ENCODE results near the gene EEF2KMT. TPM values are rescaled to one million over a fixed set of nuclear protein-coding genes. Genes with fewer than 3 reads are reported as not detected.
"Not testable (repeated sequence)": the region's sequence is repeated elsewhere in the genome, so short reads cannot be mapped to it uniquely, and the experiment has no call there.

Gene EEF2KMT
- total RNA-seq, 2 experiments from 2014 or later: 23.4 to 25.5 TPM

GRCh38 chr16:5099174-5099573 is 1.6 kb upstream of the EEF2KMT start:
- H3K36me3 Mint-ChIP-seq, H3K27me3 Mint-ChIP-seq, DNase-seq, H3K9me3 Mint-ChIP-seq, H3K27ac Mint-ChIP-seq: not testable (repeated sequence)
- peaks cover 18% of the 10 kb centered on the region for H3K4me1 Mint-ChIP-seq
- peak overlapping the region; percentile 87 for H3K4me3 Mint-ChIP-seq

GRCh38 chr16:5098221-5099159 is 895 bp upstream of the EEF2KMT start:
- not testable (repeated sequence) for H3K9me3 Mint-ChIP-seq, H3K36me3 Mint-ChIP-seq, H3K27me3 Mint-ChIP-seq
- Mint-ChIP-seq H3K27ac (peak overlapping the region; percentile 91), H3K4me3 (peak overlapping the region; percentile 87), H3K4me1 (peaks cover 18% of the 10 kb centered on the region)
- peak; percentile 76 for DNase-seq

- Mint-ChIP-seq H3K4me1 (peaks cover 22% of the 10 kb centered on the region), H3K4me3 (peak overlapping the region; percentile 87), H3K27ac (peak overlapping the region; percentile 90)
- not testable (repeated sequence) for H3K27me3 Mint-ChIP-seq, H3K36me3 Mint-ChIP-seq, H3K9me3 Mint-ChIP-seq
- DNase-seq: peak; percentile 47
These were observed 530 bp downstream of the EEF2KMT start for GRCh38 chr16:5097061-5097469.

GRCh38 chr16:5096437-5097060 is 1.0 kb downstream of the EEF2KMT start:
- not testable (repeated sequence) for H3K9me3 Mint-ChIP-seq, DNase-seq, H3K27me3 Mint-ChIP-seq, H3K36me3 Mint-ChIP-seq
- peak overlapping the region; percentile 90 for H3K27ac Mint-ChIP-seq
- H3K4me1 Mint-ChIP-seq: peaks cover 24% of the 10 kb centered on the region
- H3K4me3 Mint-ChIP-seq: peak overlapping the region; percentile 87

- H3K9me3 Mint-ChIP-seq, H3K27ac Mint-ChIP-seq, DNase-seq, H3K36me3 Mint-ChIP-seq, H3K27me3 Mint-ChIP-seq: not testable (repeated sequence)
- H3K4me3 Mint-ChIP-seq: peak overlapping the region; percentile 34
- H3K4me1 Mint-ChIP-seq: peaks cover 24% of the 10 kb centered on the region
These were observed 2.3 kb downstream of the EEF2KMT start for GRCh38 chr16:5095145-5095830.

GRCh38 chr16:5093746-5094145 is 3.8 kb downstream of the EEF2KMT start:
- not testable (repeated sequence) for H3K4me3 Mint-ChIP-seq, DNase-seq, H3K27me3 Mint-ChIP-seq, H3K36me3 Mint-ChIP-seq, H3K9me3 Mint-ChIP-seq, H3K27ac Mint-ChIP-seq
- H3K4me1 Mint-ChIP-seq: peaks cover 22% of the 10 kb centered on the region

- H3K27me3 Mint-ChIP-seq, H3K36me3 Mint-ChIP-seq, DNase-seq, H3K9me3 Mint-ChIP-seq, H3K4me3 Mint-ChIP-seq, H3K27ac Mint-ChIP-seq: not testable (repeated sequence)
- H3K4me1 Mint-ChIP-seq: peaks cover 22% of the 10 kb centered on the region
These were observed 4.5 kb downstream of the EEF2KMT start for GRCh38 chr16:5093081-5093480.

GRCh38 chr16:5090592-5090991 is 7.0 kb downstream of the EEF2KMT start:
- DNase-seq, H3K27me3 Mint-ChIP-seq, H3K36me3 Mint-ChIP-seq: not testable (repeated sequence)

GRCh38 chr16:5089911-5090555 is 7.6 kb downstream of the EEF2KMT start:
- H3K4me3 Mint-ChIP-seq, DNase-seq, H3K9me3 Mint-ChIP-seq, H3K27ac Mint-ChIP-seq, H3K27me3 Mint-ChIP-seq: not testable (repeated sequence)
- peaks cover 11% of the 10 kb centered on the region for H3K36me3 Mint-ChIP-seq
- H3K4me1 Mint-ChIP-seq: peaks cover 13% of the 10 kb centered on the region

More at GRCh38 chr16:5090592-5090991, 7.0 kb downstream of the EEF2KMT start:
- H3K4me3 Mint-ChIP-seq, H3K9me3 Mint-ChIP-seq, H3K27ac Mint-ChIP-seq: not testable (repeated sequence)
- peaks cover 18% of the 10 kb centered on the region for H3K4me1 Mint-ChIP-seq

GRCh38 chr16:5088936-5089335 is 8.7 kb downstream of the EEF2KMT start:
- H3K9me3 Mint-ChIP-seq, H3K27me3 Mint-ChIP-seq, DNase-seq, H3K27ac Mint-ChIP-seq, H3K4me3 Mint-ChIP-seq: not testable (repeated sequence)
- Mint-ChIP-seq H3K36me3 (peaks cover 18% of the 10 kb centered on the region), H3K4me1 (peaks cover 13% of the 10 kb centered on the region)

GRCh38 chr16:5088086-5088790 is 9.4 kb downstream of the EEF2KMT start:
- H3K27me3 Mint-ChIP-seq, H3K4me3 Mint-ChIP-seq, H3K9me3 Mint-ChIP-seq, H3K27ac Mint-ChIP-seq, DNase-seq: not testable (repeated sequence)
- peaks cover 13% of the 10 kb centered on the region for H3K4me1 Mint-ChIP-seq
- H3K36me3 Mint-ChIP-seq: peaks cover 18% of the 10 kb centered on the region

- not testable (repeated sequence) for DNase-seq, H3K27ac Mint-ChIP-seq, H3K4me1 Mint-ChIP-seq, H3K9me3 Mint-ChIP-seq, H3K4me3 Mint-ChIP-seq, H3K27me3 Mint-ChIP-seq
- peaks cover 15% of the 10 kb centered on the region for H3K36me3 Mint-ChIP-seq
These were observed 11.9 kb downstream of the EEF2KMT start for GRCh38 chr16:5085716-5086115.

GRCh38 chr16:5084802-5085201 is 12.8 kb downstream of the EEF2KMT start:
- not testable (repeated sequence) for H3K27ac Mint-ChIP-seq, H3K4me1 Mint-ChIP-seq, H3K27me3 Mint-ChIP-seq, H3K9me3 Mint-ChIP-seq, H3K4me3 Mint-ChIP-seq
- DNase-seq: peak; percentile 52
- peaks cover 14% of the 10 kb centered on the region for H3K36me3 Mint-ChIP-seq

- peaks cover 15% of the 10 kb centered on the region for H3K36me3 Mint-ChIP-seq
- not testable (repeated sequence) for H3K4me1 Mint-ChIP-seq, H3K27me3 Mint-ChIP-seq, H3K27ac Mint-ChIP-seq, DNase-seq, H3K9me3 Mint-ChIP-seq, H3K4me3 Mint-ChIP-seq
These were observed 13.4 kb downstream of the EEF2KMT start for GRCh38 chr16:5084099-5084731.
